GM15510 (cell line): ENCODE data around the gene SPSB1.

Experiments
- POLR2A ChIP-seq: IDR thresholded peaks from 3 replicates; pipeline ENCODE4 v1.6.1; 2011; ENCODE audit warnings: borderline replicate concordance; ENCODE audit not compliant: insufficient read length; ENCODE audit errors: extremely low read depth

Gene SPSB1

GRCh38 chr1:9292361-9293240 lies at the start of gene SPSB1:
TSS of gene SPSB1 (plus strand) at chr1:9292894. CDS start at chr1:9355892, 62,998 bp downstream.
- peak; percentile 65 for TF ChIP-seq POLR2A

- no peak for TF ChIP-seq POLR2A
Measured at GRCh38 chr1:9243066-9243739, 49.5 kb upstream of the SPSB1 start.

GRCh38 chr1:9244501-9245229 lies 48.0 kb upstream of the SPSB1 start:
- no peak for TF ChIP-seq POLR2A

- TF ChIP-seq POLR2A = no peak
Measured at GRCh38 chr1:9245230-9245619, 47.5 kb upstream of the SPSB1 start.

GRCh38 chr1:9245661-9246060 lies 47.0 kb upstream of the SPSB1 start:
- no peak for TF ChIP-seq POLR2A

- no peak for TF ChIP-seq POLR2A
Measured at GRCh38 chr1:9246215-9246614, 46.5 kb upstream of the SPSB1 start.

- TF ChIP-seq POLR2A = no peak
Measured at GRCh38 chr1:9246841-9247785, 45.6 kb upstream of the SPSB1 start.

- no peak for TF ChIP-seq POLR2A
Measured at GRCh38 chr1:9247894-9248293, 44.8 kb upstream of the SPSB1 start.

GRCh38 chr1:9248341-9249262 lies 44.1 kb upstream of the SPSB1 start:
- TF ChIP-seq POLR2A = no peak

GRCh38 chr1:9249263-9249533 lies 43.5 kb upstream of the SPSB1 start:
- no peak for TF ChIP-seq POLR2A

GRCh38 chr1:9249534-9250410 lies 42.9 kb upstream of the SPSB1 start:
- no peak for TF ChIP-seq POLR2A
